NT2/D1 (cell line): Measurements from ENCODE around the gene DOCK9.

ENCODE experiments used
- SUZ12 ChIP-seq: IDR thresholded peaks from 2 replicates; pipeline ENCODE4 v1.6.1; 2011; ENCODE audit not compliant: insufficient read length, insufficient read depth; ENCODE audit errors: extremely low read depth
- YY1 ChIP-seq: IDR thresholded peaks from 2 replicates; pipeline ENCODE4 v1.6.1; 2011; ENCODE audit not compliant: insufficient read length, insufficient read depth
- ZNF274 ChIP-seq: IDR thresholded peaks from 2 replicates; pipeline ENCODE4 v1.6.1; 2011; ENCODE audit warnings: mild to moderate bottlenecking, low read depth, low read length

GRCh38 chr13:98792321-98792720, 185.5 kb downstream of the DOCK9 start:
- TF ChIP-seq ZNF274 (no peak), YY1 (no peak), SUZ12 (no peak)
